Measurements from ENCODE around the gene RDH16.
"Not testable (repeated sequence)": the region's sequence is repeated elsewhere in the genome, so short reads cannot be mapped to it uniquely, and the experiment has no call there.

The RDH16 gene

DNA sequence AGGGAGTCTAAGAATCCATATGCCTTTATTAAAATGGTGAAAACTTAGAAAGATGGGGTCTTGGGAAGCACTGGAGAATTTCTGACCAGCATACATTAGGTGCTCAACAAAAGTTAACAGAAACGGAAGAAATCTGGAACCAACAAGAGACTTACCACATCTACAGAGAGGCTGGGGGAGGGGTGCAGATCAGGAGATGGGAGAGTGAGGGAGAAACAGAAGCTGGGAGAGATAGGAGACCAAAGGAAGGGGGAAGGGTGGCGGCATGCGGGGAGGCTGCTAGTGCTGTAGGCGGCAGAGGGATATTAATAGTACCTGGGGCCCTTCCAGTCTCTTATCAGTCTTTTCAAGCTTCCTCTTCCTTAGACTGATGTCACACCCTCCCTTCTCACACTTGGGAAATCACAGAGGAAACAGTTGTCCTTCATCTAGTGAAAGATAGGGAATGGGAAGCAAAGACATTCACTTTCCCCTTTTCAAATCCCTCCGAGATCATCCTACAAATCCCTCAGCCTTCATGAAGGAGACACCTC, 30.9 kb upstream of the RDH16 start:
- DNase-seq = no peak

DNA sequence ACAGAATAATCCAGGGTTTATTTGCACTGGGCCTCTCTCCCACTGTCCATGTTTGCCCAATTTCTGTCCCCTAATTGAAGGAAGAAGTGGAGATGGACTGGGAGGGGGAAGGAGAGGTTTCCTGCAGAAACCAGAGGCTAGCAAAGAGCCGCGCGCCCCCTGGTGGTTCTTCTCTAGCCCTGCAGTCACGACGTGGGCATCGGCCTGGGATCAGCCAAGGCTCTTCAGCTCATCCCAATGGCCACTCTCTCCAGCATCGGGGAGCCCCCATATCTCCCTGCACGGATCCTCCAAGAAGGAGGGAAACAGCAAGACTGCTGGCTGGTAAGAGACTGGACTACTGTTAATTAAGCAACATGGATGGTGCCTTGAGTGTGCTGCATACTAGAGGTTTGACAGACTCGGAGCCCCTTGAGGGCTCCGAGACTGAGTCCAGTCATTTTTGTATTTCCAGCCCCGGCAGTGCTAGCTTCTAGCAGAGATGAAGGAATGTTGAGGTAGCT, 30.2 kb upstream of the RDH16 start:
- DNase-seq = peak; percentile 72

DNA sequence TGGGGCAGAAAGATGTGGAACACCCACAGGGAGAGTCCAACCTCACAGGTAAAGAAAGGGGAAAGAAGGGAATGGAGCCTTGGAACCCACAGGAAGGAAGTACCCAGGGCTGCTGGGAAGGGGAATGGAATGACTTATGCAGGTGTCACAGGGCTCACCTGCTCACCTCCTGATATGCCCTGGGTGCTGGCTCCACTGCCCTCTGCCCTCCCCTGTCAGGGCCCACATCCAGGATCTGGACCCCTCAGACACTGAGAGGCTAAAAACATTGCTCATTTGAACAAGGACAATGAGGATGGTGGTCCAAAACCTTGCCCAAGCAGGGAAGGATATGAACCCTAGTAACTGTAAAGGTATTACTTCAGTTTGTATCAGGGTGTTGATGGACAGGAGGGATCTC, 29.6 kb upstream of the RDH16 start:
- DNase-seq = no peak

DNA sequence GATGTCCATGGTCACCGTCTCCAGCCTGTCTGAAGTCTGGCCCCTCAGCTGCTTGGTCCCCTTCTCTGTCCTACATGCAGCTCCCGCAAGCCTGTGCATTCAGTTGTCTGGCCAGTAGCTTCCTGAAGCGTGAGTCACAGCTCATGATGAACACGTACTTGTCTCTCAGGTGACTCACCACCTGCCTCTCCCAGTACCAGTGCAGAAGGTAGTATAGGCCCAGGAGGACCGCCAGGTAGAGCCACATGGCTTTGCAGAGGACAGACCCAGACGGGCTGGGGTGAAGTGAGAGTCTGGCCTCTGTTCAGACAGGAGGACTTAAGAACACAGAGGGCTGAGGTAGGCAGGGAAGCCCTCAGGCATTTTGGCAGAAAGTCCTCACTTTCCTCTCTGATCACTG, 28.3 kb upstream of the RDH16 start:
- DNase-seq = not testable (repeated sequence)

DNA sequence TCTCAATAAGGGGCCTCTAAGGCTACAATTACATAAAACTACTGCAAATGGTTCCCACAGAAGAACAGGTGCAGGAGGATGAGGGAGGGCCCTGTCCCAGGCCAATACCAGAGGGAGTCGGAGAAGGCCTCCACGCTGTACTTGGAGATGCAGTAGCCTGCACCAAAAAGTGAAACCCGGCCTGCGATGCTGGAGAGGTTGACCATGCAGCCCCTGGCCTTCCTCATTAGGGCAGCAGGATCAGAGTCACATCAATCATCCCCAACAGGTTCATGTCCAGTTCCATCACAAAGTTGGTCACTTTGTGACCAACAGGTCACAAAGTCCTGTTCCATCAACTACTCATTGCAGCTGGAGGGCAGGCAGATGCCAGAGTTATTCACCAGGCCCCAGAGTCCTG, 26.0 kb upstream of the RDH16 start:
- no peak for DNase-seq

DNA sequence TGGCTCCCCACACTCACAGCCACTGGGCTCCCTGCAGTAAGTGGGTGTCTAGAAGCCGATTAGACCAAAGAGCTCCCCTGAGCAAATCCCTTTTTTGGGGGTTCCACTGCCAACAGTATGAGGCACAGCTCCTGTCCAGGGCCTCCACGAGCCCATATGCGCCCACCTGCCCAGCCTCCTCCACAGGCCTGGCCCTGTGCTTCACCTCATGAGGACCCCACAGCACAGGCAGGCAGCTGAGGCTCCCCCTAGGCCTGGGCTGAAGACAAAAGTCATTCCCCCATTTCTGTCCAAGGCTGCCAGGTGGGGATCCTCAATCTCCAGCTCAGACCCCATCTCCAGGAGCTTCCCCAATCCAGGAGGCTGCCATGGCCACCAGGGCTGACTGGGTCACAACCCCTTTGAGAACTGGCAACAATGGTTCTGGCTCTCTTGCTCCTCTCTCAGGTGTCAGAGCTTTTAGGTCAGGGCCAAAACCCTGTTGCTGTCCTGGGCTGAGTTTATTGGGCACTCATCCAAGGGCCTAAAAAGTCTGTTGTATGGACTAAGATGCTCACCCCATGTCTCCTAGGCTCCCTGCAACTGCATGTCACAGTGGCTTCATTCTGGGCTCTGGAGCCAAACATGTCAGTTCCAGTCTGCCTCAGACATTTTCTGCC, 25.3 kb upstream of the RDH16 start:
- DNase-seq = not testable (repeated sequence)

DNA sequence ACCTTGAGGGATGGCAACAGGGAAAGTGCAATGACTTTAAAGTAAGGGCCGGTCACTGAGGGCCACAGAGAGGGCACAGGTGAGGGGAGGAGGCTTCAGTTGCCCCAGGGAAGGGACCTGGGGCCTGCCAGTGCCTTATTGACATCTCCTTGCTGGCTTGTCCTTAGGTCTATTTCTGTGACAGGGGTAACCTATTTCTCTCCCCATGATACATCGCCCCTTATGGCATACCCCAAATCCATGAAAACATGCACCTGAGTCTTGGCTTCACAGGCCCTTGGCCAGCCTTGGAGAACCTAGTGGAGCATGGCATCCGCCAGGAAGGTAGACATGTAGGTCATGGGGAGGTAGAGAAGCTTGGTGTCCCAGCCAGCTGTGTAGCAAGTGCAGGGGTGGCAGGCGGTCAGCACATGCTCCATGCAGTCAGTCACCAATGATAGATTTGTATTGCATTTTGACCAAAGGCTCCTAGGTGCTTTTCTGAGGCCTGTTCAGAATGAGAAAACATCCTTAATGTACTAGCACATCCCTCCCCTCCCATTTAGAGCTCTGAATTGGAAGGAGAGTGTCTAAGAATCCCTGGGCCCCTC, 23.6 kb upstream of the RDH16 start:
- no peak for DNase-seq

DNA sequence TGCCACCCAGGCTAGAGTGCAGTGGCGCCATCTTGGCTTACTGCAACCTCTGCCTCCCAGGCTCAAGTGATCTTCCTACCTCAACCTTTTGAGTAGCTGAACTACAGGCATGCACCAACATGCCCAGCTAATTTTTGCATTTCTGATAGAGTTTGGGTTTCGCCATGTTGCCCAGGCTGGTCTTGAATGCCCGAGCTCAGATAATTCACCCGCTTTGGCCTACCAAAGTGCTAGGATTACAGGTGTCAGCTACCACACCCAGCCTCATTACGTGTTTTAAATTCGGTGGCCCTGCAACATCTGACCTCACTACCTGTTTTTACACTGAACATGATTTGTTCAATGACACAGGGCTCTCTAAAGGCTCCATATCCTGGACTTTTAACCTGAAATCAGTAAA, 22.9 kb upstream of the RDH16 start:
- no peak for DNase-seq

DNA sequence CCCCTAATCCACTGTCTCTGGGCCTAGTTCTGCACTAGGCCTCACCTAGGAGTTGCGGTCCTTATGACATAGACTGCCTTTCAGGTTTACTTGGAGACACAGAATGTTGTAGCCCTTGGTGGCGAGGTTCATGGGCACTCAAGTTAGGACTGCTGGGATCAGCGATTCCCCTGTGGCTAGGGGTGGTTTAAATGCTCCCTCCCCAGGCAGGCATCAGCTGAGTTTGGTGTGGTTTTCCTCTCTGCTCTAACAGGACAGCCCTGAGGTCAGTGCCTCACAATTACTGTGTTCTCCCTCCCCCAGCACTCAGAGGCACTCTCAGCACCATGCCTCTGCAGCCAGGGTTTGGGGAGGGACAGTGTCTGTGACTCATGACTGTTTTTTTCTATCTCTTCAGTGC, 22.2 kb upstream of the RDH16 start:
- DNase-seq = no peak

DNA sequence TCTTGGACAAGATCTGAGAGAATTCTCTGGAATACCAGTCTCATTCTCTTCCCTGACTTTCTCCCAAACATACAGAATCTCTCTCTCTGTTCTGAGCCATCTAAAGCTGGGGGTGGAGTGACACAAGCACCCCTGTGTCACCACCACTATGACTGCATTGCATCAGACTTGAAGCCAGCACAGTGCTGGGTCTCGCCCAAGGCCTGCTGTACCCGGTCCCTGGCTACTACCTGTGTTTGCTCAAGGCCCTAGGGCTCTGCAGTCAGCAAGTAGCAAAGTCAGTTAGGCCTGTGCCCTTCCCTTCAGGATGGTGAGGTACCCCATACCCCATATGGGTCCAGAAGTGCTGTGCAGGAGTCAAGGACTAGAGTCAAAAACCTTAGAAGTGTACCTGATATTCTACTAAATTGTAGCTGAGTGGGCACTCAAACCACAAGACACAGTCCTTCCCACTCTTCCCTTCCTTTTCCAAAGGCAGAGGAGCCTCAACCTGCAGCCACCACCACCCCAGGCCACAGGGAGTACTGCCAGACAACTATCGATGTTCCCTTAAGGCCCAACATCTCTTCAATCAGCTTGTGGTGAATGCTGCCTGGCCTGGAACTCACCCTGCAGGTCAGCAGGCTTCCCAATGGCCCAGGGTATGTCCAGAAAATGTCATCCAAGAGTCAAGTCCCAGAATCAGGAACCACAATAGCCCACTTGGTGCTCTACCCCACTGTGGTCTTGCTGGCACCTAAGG, 21.2 kb upstream of the RDH16 start:
- no peak for DNase-seq

DNA sequence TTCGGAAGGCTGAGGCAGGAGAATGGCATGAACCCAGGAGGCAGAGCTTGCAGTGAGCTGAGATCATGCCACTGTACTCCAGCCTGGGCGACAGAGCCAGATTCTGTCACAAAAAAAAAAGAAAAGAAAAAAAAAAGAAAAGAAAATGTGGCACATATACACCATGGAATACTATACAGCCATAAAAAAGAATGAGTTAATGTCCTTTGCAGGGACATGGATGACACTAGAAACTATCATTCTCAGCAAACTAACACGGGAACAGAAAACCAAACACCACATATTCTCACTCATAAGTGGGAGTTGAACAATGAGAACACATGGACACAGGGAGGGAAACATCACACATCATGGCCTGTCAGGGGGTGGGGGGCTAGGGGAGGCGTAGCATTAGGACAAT, 20.0 kb upstream of the RDH16 start:
- DNase-seq = not testable (repeated sequence)

DNA sequence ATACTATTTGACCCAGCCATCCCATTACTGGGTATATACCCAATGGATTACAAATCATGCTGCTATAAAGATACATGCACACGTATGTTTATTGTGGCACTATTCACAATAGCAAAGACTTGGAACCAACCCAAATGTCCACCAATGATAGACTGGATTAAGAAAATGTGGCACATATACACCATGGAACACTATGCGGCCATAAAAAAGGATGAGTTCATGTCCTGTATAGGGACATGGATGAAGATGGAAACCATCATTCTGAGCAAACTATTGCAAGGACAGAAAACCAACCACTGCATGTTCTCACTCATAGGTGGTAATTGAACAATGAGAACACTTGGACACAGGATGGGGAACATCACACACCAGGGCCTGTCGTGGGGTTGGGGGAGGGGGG, 16.8 kb upstream of the RDH16 start:
- DNase-seq = not testable (repeated sequence)

DNA sequence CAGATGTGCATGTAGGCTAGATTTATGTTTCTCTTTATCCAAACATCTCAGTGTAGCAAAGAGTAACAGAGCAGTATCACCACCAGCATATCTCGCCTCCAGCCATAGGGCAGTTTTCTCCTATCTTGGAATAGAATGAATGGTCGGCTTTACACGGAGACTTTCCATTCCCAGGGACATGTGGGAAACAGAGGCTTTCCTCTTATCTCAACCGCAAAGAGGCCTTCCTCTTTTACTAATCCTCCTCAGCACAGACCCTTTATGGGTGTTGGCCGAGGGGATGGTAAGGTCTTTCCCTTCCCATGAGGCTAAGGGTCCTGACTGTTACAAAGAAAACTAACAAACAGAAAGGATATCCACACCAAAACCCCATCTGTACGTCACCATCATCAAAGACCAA, 11.5 kb upstream of the RDH16 start:
- DNase-seq = not testable (repeated sequence)

DNA sequence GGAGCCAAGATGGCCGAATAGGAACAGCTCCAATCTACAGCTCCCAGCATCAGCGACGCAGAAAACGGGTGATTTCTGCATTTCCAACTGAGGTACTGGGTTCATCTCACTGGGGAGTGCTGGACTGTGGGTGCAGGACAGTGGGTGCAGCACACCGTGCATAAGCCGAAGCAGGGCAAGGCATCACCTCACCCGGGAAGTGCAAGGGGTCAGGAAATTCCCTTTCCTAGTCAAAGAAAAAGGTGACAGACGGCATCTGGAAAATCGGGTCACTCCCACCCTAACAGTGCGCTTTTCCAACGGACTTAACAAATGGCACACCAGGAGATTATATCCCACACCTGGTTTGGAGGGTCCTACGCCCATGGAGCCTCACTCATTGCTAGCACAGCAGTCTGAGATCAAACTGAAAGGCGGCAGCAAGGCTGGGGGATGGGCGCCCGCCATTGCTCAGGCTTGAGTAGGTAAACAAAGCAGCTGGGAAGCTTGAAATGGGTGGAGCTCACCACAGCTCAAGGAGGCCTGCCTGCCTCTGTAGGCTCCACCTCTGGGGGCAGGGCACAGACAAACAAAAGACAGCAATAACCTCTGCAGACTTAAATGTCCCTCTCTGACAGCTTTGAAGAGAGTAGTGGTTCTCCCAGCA, 8.7 kb upstream of the RDH16 start:
- DNase-seq = not testable (repeated sequence)

DNA sequence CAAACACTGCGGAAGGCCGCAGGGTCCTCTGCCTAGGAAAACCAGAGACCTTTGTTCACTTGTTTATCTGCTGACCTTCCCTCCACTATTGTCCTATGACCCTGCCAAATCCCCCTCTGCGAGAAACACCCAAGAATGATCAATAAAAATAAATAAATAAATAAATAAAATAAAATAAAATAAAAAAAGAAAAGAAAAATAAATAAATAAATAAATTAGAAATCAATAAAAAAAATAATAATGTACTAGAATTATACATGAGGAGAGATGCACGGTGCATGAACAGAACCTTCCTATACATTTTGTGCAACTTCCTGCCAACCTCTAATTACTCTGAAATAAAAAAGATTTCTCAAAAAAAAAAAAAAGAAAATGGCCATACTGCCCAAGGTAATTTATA, 7.7 kb upstream of the RDH16 start:
- DNase-seq = not testable (repeated sequence)

DNA sequence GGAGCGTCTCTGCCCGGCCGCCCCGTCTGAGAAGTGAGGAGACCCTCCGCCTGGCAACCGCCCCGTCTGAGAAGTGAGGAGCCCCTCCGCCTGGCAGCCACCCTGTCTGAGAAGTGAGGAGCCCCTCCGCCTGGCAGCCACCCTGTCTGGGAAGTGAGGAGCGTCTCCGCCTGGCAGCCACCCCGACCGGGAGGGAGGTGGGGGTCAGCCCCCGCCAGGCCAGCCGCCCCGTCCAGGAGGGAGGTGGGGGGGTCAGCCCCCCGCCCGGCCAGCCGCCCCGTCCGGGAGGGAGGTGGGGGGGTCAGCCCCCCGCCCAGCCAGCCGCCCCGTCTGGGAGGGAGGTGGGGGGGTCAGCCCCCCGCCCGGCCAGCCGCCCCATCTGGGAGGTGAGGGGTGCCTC, 6.1 kb upstream of the RDH16 start:
- not testable (repeated sequence) for DNase-seq

DNA sequence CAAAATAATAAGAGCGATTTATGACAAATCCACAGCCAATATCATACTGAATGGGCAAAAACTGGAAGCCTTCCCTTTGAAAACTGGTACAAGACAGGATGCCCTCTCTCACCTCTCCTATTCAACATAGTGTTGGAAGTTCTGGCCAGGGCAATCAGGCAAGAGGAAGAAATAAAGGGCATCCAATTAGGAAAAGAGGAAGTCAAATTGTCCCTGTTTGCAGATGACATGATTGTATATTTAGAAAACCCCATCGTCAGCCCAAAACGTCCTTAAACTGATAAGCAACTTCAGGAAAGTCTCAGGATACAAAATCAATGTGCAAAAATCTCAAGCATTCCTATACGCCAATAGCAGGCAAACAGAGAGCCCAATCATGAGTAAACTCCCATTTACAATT, 4.8 kb upstream of the RDH16 start:
- DNase-seq = not testable (repeated sequence)

DNA sequence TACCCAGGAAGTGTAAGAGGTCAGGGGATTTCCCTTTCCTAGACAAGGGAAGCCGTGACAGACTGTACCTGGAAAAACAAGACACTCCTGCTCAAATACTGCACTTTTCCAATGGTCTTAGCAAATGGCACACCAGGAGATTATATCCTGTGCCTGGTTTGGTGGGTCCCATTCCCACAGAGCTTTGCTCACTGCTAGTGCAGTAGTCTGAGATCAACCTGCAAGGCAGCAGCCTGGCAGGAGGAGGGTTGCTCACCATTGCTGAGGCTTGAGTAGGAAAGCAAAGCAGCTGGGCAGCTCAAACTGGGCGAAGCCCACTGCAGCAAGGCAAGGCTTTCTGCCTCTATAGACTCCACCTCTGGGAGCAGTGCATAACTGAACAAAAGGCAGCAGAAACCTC, 1.0 kb upstream of the RDH16 start:
- DNase-seq = no peak

DNA sequence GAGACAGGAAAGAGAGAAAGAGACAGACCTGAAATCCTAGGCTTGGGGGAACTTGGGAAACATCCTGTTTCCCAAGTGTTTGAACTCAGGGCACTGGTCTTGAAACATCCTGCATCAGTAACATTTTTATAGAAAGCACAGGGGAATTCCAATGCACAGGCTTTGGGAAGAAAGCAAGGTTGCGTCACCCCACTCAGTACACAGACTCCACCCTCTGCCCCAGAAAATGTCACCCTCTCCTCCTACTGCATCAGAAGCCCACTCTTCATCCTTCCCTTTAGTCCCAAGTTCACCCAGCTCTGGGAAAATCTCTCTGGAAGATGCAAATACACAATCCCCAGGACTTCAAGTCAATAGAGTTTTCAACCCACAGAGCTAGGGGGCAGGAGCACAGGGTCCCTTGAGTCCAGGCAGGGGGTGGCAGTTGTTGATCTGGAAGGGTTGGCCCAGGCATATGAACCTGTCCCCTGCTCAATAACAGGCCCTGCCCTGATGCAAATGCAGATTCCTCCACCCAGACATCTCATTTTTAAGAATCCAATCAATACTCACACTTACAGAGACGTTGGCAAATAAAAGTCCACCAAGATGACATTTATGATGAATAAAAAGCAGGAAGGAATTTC, 1.7 kb downstream of the RDH16 start:
- no peak for DNase-seq

DNA sequence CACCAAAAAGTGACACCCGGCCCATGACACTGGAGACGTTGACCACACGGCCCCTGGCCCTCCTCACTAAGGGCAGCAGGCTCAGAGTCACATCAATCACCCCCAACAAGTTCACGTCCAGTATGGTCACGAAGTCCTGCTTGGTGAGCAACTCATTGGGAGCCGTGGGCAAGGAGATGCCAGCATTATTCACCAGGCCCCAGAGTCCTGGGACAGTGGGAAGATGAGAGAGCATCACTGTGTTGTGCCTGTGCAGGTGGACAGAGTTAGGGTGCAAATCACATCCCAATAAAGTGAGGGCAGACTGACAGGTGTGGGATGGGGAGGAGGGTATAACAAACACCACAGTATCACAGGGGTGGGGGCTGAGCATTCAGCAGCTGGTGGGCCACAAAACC, 2.5 kb downstream of the RDH16 start:
- no peak for DNase-seq

DNA sequence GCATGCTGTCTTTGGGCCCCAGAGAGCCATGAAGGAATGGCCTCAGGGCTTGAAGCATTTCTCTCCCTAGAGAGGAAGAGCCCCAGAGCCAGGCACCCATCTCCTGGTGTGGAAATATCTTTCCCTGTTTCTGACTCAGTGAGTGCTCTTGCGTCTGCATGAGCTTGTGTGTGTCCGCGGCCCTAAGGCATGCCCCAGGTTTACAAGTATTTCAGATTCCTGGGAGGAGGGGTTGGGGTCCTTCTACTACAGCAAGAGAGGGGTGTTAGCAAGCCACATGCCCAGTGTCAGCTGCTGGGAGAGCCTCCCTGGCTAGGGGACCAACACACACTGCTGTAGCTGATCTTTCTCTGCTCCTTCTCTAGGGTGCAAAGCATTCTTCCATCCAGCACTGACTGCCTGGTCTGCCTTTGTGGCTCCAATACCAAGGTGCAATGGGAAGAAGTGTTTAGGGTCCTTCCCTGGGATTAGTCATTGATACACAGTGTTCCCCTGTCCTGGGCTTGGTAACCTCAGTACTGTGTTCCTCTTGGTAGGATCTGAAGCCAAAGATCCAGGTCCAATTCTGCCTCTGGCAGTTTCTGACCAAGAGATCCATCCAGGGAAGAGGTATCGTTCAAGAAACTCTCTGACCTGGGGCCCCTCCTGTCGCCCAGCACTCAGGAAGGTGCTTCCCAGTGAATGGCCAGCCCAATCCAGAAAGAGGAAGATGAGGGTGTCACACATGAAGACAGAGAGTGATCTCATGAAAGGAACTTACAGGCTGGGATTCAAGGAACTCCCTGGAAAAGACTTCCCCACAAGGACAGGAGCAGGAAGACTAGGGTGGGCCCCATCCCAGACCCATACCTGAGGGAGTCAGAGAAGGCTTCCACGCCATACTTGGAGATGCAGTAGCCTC, 3.1 kb downstream of the RDH16 start:
- DNase-seq = no peak

DNA sequence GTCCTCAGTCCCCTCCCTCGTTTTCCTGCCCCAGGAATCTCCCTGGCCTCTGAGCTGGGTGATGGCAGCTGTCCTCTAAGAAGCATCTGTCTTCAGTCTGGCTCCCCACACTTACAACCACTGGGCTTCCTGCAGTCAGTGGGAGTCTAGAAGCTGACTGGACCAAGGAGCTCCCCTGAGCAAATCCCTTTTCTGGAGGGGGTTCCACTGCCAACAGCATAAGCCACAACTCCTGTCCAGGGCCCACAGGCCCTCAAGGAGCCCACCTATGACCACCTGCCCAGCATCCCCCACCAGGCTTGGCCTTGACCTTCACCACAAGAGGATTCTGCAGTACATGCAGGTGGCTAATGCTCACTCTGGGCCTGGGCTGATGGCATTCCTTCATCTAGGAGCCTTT, 4.1 kb downstream of the RDH16 start:
- no peak for DNase-seq

Data from CD4-positive, alpha-beta T cell treated with Interleukin-12 subunit alpha and Interleukin-12 subunit beta, for 1 hour (primary cell).